Liver (tissue), 9 donors: ENCODE results near the gene APRT. TPM values are rescaled to one million over a fixed set of nuclear protein-coding genes. Genes with fewer than 3 reads are reported as not detected.

Experiments used
- DNase-seq: peaks from one replicate; pipeline ENCODE4 v3.0.0-alpha.2; 2017; ENCODE audit warnings: low spot score
- H3K27ac ChIP-seq, 2 donors: one replicate each; pipeline ENCODE4 v1.7.0; 2013; ENCODE audit warnings: inconsistent platforms in 2 of 2, low read length in 2 of 2, control low read depth in 1 of 2, low read depth in 1 of 2, mild to moderate bottlenecking in 1 of 2
- H3K27me3 ChIP-seq, 4 donors: one replicate each; pipeline versions ENCODE4 v1.6.1 to v1.7.0; 2013; ENCODE audit warnings: low read length in 3 of 4, inconsistent platforms in 1 of 4, mild to moderate bottlenecking in 1 of 4, moderate library complexity in 1 of 4; ENCODE audit not compliant: control insufficient read depth in 4 of 4, insufficient read depth in 4 of 4
- H3K36me3 ChIP-seq, 4 donors: one replicate each; pipeline versions ENCODE4 v1.6.1 to v1.7.0; 2013; ENCODE audit warnings: low read length in 3 of 4, mild to moderate bottlenecking in 3 of 4, low read depth in 1 of 4, moderate library complexity in 1 of 4; ENCODE audit not compliant: control insufficient read depth in 4 of 4, insufficient read depth in 3 of 4
- H3K4me1 ChIP-seq, 4 donors: one replicate each; pipeline versions ENCODE4 v1.6.1 to v1.7.0; 2013; ENCODE audit warnings: low read length in 3 of 4, mild to moderate bottlenecking in 3 of 4, moderate library complexity in 1 of 4; ENCODE audit not compliant: control insufficient read depth in 4 of 4, insufficient read depth in 4 of 4
- H3K4me3 ChIP-seq, 3 donors: one replicate each; pipeline versions ENCODE4 v1.6.1 to v1.7.0; 2013; ENCODE audit warnings: low read length in 3 of 3, control low read depth in 1 of 3, low read depth in 1 of 3, mild to moderate bottlenecking in 1 of 3
- H3K9ac ChIP-seq, 2 donors: one replicate each; pipeline ENCODE4 v1.7.0; 2013; ENCODE audit warnings: low read length in 2 of 2, mild to moderate bottlenecking in 2 of 2, moderate library complexity in 2 of 2, control low read depth in 1 of 2, low read depth in 1 of 2
- H3K9me3 ChIP-seq, 4 donors: one replicate each; pipeline versions ENCODE4 v1.6.1 to v1.7.0; 2013; ENCODE audit warnings: low read length in 3 of 4; ENCODE audit not compliant: control insufficient read depth in 4 of 4
- FOXA1 ChIP-seq: IDR thresholded peaks from 2 replicates; pipeline ENCODE4 v1.6.1; 2016; ENCODE audit warnings: antibody characterized with exemption
- FOXA2 ChIP-seq: IDR thresholded peaks from 2 replicates; pipeline ENCODE4 v1.6.1; 2016; ENCODE audit warnings: antibody characterized with exemption
- GABPA ChIP-seq, 2 donors: IDR thresholded peaks in 1 of 2; conservative IDR thresholded peaks in 1 of 2; 2 replicates each; pipeline ENCODE4 v1.6.1; 2016; ENCODE audit warnings: antibody characterized with exemption in 2 of 2, mild to moderate bottlenecking in 1 of 2, moderate library complexity in 1 of 2
- HNF4G ChIP-seq: IDR thresholded peaks from 2 replicates; pipeline ENCODE4 v1.6.1; 2016; ENCODE audit warnings: antibody characterized with exemption
- JUND ChIP-seq, 2 donors: IDR thresholded peaks; 2 replicates each; pipeline ENCODE4 v1.6.1; 2016; ENCODE audit warnings: antibody characterized with exemption in 2 of 2
- NR2F2 ChIP-seq: IDR thresholded peaks from 2 replicates; pipeline ENCODE4 v1.6.1; 2016; ENCODE audit warnings: antibody characterized with exemption
- RAD21 ChIP-seq, 2 donors: IDR thresholded peaks; 2 replicates each; pipeline ENCODE4 v1.6.1; 2016; ENCODE audit warnings: antibody characterized with exemption in 2 of 2, mild to moderate bottlenecking in 2 of 2
- RXRA ChIP-seq, 2 donors: IDR thresholded peaks; 2 replicates each; pipeline ENCODE4 v1.6.1; 2017 to 2018; ENCODE audit warnings: antibody characterized with exemption in 2 of 2, mild to moderate bottlenecking in 1 of 2
- SP1 ChIP-seq: IDR thresholded peaks from 2 replicates; pipeline ENCODE4 v1.6.1; 2018; ENCODE audit warnings: antibody characterized with exemption, mild to moderate bottlenecking
- TAF1 ChIP-seq: conservative IDR thresholded peaks from 2 replicates; pipeline ENCODE4 v1.6.1; 2016; ENCODE audit warnings: antibody characterized with exemption, mild to moderate bottlenecking
- YY1 ChIP-seq: IDR thresholded peaks from 2 replicates; pipeline ENCODE4 v1.6.1; 2016; ENCODE audit warnings: antibody characterized with exemption, mild to moderate bottlenecking
- WGBS: extraction: QIAGEN DNeasy Blood & Tissue Kit; methylation state at CpG from one replicate; pipeline ENCODE4 v1.1.7; 2013; 5-methylcytosine and 5-hydroxymethylcytosine counted together
- polyA plus RNA-seq, 2 donors: library from polyadenylated mRNA; stranded (reverse) in 1 of 2; unstranded in 1 of 2; fragments of 200-250 nt in 1 of 2; fragments of >200 nt in 1 of 2; fragmentation: Nextera tagmentation in 1 of 2; extraction: Ambion mirVana in 1 of 2; gene quantifications; one replicate each; pipeline versions ENCODE4 v1.2.1 to v1.2.3, GENCODE V29; 2013 to 2015
- total RNA-seq, 2 donors: library from RNA; depleted of rRNA; stranded (reverse); fragments of >200 nt; gene quantifications; one replicate each; pipeline ENCODE4 v1.2.3, GENCODE V29; 2014
- TF ChIP-seq, protein P1 (sequence below): IDR thresholded peaks from 2 replicates; pipeline ENCODE4 v1.6.1; 2016; ENCODE audit warnings: antibody characterized with exemption
- TF ChIP-seq, protein P2 (sequence below): IDR thresholded peaks from 2 replicates; pipeline ENCODE4 v1.6.1; 2016; ENCODE audit warnings: antibody characterized with exemption, mild to moderate bottlenecking
- TF ChIP-seq, protein P3 (sequence below): IDR thresholded peaks from 2 replicates; pipeline ENCODE4 v1.6.1; 2016; ENCODE audit warnings: antibody characterized with exemption
- TF ChIP-seq, protein P4 (sequence below): IDR thresholded peaks from 2 replicates; pipeline ENCODE4 v1.6.1; 2016; ENCODE audit warnings: antibody characterized with exemption
- donor health status: healthy.
- donor health status: healthy.
- donor health status: healthy.
- donor health status: healthy.
- donor health status: healthy.

APRT gene
- total and polyA plus RNA-seq, 4 donors: 27.9 to 160 (median 94.4) TPM

GRCh38 chr16:88768071-88768783 lies 43.5 kb downstream of the APRT start:
- Histone ChIP-seq H3K4me3 (no peak overlapping the region), H3K27ac (peak overlapping the region; percentile 8 to 32), H3K4me1 (peaks cover 16 to 49% (median 36%) of the 10 kb centered on the region in 4 donors), H3K27me3 (no peaks in the 10 kb centered on the region), H3K9ac (no peak overlapping the region), H3K36me3 (no peaks in the 10 kb centered on the region), H3K9me3 (no peaks in the 10 kb centered on the region)
- whole genome bisulfite sequencing: 53% methylated on average over 24 of the region's 24 CpGs
- TF ChIP-seq FOXA2: no peak
- TF ChIP-seq NR2F2: peak; percentile 67
- DNase-seq: no peak

DNA sequence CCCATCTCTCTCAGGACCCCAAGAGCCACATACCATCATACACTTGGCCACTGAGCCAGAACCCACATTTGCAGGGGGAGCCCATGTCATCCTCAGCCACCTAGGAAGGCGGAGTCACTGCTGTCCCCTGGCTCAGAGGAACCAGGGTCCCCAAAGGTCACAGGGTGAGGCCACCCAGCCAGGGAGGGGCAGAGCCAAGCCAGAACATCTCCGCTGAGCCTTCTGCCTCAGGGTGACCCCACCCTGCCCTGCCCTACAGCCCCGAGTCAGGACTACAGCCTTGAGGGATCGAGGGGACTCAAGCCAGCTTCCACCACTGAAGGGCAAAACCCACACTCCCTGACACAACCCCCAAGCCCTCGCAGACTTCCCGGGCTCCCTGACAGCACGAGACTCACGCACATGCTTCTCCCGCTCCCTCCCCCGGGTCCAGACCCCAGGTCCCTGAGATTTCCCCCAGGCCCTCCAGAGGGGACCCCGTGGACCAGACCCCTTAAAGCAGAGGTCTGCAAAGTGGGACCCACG lies 44.1 kb downstream of the APRT start:
- Histone ChIP-seq H3K9ac (no peak overlapping the region), H3K36me3 (no peaks in the 10 kb centered on the region), H3K27me3 (no peaks in the 10 kb centered on the region), H3K4me3 (no peak overlapping the region), H3K9me3 (no peaks in the 10 kb centered on the region), H3K4me1 (peaks cover 21 to 54% (median 42%) of the 10 kb centered on the region in 4 donors), H3K27ac (peak overlapping the region; percentile 8 to 32)
- TF ChIP-seq NR2F2: no peak
- no peak for TF ChIP-seq TAF1
- no peak for TF ChIP-seq HNF4G
- TF ChIP-seq RXRA (IDR thresholded peaks at IDR 0.05): no peak
- TF ChIP-seq SP1: no peak
- no peak for TF ChIP-seq RAD21 (IDR thresholded peaks at IDR 0.05)
- TF ChIP-seq, protein P1, sequence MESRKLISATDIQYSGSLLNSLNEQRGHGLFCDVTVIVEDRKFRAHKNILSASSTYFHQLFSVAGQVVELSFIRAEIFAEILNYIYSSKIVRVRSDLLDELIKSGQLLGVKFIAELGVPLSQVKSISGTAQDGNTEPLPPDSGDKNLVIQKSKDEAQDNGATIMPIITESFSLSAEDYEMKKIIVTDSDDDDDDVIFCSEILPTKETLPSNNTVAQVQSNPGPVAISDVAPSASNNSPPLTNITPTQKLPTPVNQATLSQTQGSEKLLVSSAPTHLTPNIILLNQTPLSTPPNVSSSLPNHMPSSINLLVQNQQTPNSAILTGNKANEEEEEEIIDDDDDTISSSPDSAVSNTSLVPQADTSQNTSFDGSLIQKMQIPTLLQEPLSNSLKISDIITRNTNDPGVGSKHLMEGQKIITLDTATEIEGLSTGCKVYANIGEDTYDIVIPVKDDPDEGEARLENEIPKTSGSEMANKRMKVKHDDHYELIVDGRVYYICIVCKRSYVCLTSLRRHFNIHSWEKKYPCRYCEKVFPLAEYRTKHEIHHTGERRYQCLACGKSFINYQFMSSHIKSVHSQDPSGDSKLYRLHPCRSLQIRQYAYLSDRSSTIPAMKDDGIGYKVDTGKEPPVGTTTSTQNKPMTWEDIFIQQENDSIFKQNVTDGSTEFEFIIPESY: no peak
- TF ChIP-seq, protein P2, sequence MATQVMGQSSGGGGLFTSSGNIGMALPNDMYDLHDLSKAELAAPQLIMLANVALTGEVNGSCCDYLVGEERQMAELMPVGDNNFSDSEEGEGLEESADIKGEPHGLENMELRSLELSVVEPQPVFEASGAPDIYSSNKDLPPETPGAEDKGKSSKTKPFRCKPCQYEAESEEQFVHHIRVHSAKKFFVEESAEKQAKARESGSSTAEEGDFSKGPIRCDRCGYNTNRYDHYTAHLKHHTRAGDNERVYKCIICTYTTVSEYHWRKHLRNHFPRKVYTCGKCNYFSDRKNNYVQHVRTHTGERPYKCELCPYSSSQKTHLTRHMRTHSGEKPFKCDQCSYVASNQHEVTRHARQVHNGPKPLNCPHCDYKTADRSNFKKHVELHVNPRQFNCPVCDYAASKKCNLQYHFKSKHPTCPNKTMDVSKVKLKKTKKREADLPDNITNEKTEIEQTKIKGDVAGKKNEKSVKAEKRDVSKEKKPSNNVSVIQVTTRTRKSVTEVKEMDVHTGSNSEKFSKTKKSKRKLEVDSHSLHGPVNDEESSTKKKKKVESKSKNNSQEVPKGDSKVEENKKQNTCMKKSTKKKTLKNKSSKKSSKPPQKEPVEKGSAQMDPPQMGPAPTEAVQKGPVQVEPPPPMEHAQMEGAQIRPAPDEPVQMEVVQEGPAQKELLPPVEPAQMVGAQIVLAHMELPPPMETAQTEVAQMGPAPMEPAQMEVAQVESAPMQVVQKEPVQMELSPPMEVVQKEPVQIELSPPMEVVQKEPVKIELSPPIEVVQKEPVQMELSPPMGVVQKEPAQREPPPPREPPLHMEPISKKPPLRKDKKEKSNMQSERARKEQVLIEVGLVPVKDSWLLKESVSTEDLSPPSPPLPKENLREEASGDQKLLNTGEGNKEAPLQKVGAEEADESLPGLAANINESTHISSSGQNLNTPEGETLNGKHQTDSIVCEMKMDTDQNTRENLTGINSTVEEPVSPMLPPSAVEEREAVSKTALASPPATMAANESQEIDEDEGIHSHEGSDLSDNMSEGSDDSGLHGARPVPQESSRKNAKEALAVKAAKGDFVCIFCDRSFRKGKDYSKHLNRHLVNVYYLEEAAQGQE: no peak
- no peak for TF ChIP-seq YY1
- 77% methylated on average over 12 of the region's 12 CpGs for WGBS
- DNase-seq: peak; percentile 63

GRCh38 chr16:88766975-88767374 lies 44.8 kb downstream of the APRT start:
- peaks cover 23 to 57% (median 48%) of the 10 kb centered on the region in 4 donors for H3K4me1 ChIP-seq
- H3K27ac ChIP-seq: no peak overlapping the region
- 82% methylated on average over 11 of the region's 11 CpGs for WGBS
- TF ChIP-seq YY1: no peak
- TF ChIP-seq NR2F2: no peak
- no peak for TF ChIP-seq TAF1
- TF ChIP-seq GABPA (IDR thresholded peaks at IDR 0.05 in 1 of 2, conservative IDR thresholded peaks at IDR 0.05 in 1 of 2): no peak
- TF ChIP-seq, protein P1: no peak
- no peak for TF ChIP-seq FOXA2
- TF ChIP-seq JUND (IDR thresholded peaks at IDR 0.05): no peak
- TF ChIP-seq RAD21 (IDR thresholded peaks at IDR 0.05): no peak
- TF ChIP-seq SP1: no peak
- TF ChIP-seq, protein P3, sequence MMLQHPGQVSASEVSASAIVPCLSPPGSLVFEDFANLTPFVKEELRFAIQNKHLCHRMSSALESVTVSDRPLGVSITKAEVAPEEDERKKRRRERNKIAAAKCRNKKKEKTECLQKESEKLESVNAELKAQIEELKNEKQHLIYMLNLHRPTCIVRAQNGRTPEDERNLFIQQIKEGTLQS: no peak
- no peak for TF ChIP-seq FOXA1
- no peak for TF ChIP-seq RXRA (IDR thresholded peaks at IDR 0.05)
- TF ChIP-seq, protein P4, sequence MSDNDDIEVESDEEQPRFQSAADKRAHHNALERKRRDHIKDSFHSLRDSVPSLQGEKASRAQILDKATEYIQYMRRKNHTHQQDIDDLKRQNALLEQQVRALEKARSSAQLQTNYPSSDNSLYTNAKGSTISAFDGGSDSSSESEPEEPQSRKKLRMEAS: no peak

More at GRCh38 chr16:88766975-88767374, 44.8 kb downstream of the APRT start:
- Histone ChIP-seq H3K36me3 (no peaks in the 10 kb centered on the region), H3K27me3 (no peaks in the 10 kb centered on the region), H3K9me3 (no peaks in the 10 kb centered on the region), H3K9ac (no peak overlapping the region), H3K4me3 (no peak overlapping the region)
- no peak for DNase-seq
